Neural crest cell (in vitro differentiated cells): ENCODE results near the gene CD101. TPM values are rescaled to one million over a fixed set of nuclear protein-coding genes. Genes with fewer than 3 reads are reported as not detected.

Experiments used
- DNase-seq: peaks from one replicate; pipeline ENCODE4 v3.0.0; 2021; ENCODE audit warnings: low read depth, mixed read lengths, low spot score
- H3K27ac Mint-ChIP-seq: one replicate; pipeline ENCODE4 v1.8.0; 2021; ENCODE audit warnings: mild to moderate bottlenecking, mixed read lengths; ENCODE audit not compliant: unreplicated experiment
- H3K27me3 Mint-ChIP-seq: 2 replicates; pipeline ENCODE4 v1.8.0; 2021; ENCODE audit warnings: low read depth, mild to moderate bottlenecking, mixed read lengths
- H3K36me3 Mint-ChIP-seq: 2 replicates; pipeline ENCODE4 v1.8.0; 2021; ENCODE audit warnings: low read depth, mild to moderate bottlenecking, mixed read lengths
- H3K4me1 Mint-ChIP-seq: 2 replicates; pipeline ENCODE4 v1.8.0; 2021; ENCODE audit warnings: mixed read lengths
- H3K4me3 Mint-ChIP-seq: one replicate; pipeline ENCODE4 v1.8.0; 2021; ENCODE audit warnings: mild to moderate bottlenecking, mixed read lengths
- H3K9me3 Mint-ChIP-seq: 2 replicates; pipeline ENCODE4 v1.8.0; 2021; ENCODE audit warnings: mixed read lengths
- CTCF ChIP-seq: fragments of 200-600 bp; sonication (generic); conservative IDR thresholded peaks from 2 replicates; pipeline ENCODE4 v1.5.0; 2021; ENCODE audit warnings: antibody characterized with exemption, mild to moderate bottlenecking
- total RNA-seq: library from RNA; stranded (reverse); gene quantifications from 2 replicates; pipeline ENCODE4 v1.2.1, GENCODE V29; 2021

The CD101 gene
- total RNA-seq, 1 donor from 2014 or later, result 3.7 TPM

- no peak for DNase-seq
- no peak overlapping the region for H3K27ac Mint-ChIP-seq
- no peak for TF ChIP-seq CTCF
- H3K36me3 Mint-ChIP-seq, result peaks cover 44% of the 10 kb centered on the region
- H3K4me1 Mint-ChIP-seq, result peaks cover 41% of the 10 kb centered on the region
- peaks cover 14% of the 10 kb centered on the region for H3K9me3 Mint-ChIP-seq
- H3K27me3 Mint-ChIP-seq, result no peaks in the 10 kb centered on the region
- no peak overlapping the region for H3K4me3 Mint-ChIP-seq
Measured at GRCh38 chr1:116991171-116991845, 10.3 kb upstream of the CD101 start.

- H3K9me3 Mint-ChIP-seq, result peaks cover 14% of the 10 kb centered on the region
- no peak for DNase-seq
- TF ChIP-seq CTCF, result no peak
- H3K27ac Mint-ChIP-seq, result no peak overlapping the region
- no peak overlapping the region for H3K4me3 Mint-ChIP-seq
- H3K4me1 Mint-ChIP-seq, result peaks cover 39% of the 10 kb centered on the region
- H3K27me3 Mint-ChIP-seq, result no peaks in the 10 kb centered on the region
- H3K36me3 Mint-ChIP-seq, result peaks cover 40% of the 10 kb centered on the region
Measured at GRCh38 chr1:116991918-116992317, 9.6 kb upstream of the CD101 start.

- Mint-ChIP-seq H3K36me3 (peaks cover 37% of the 10 kb centered on the region), H3K27me3 (no peaks in the 10 kb centered on the region), H3K27ac (no peak overlapping the region), H3K9me3 (peaks cover 14% of the 10 kb centered on the region), H3K4me1 (peaks cover 28% of the 10 kb centered on the region), H3K4me3 (no peak overlapping the region)
- no peak for DNase-seq
- no peak for TF ChIP-seq CTCF
Measured at GRCh38 chr1:116993286-116993685, 8.3 kb upstream of the CD101 start.

- no peak for TF ChIP-seq CTCF
Measured at GRCh38 chr1:116994411-116994810, 7.1 kb upstream of the CD101 start.

GRCh38 chr1:116997066-116997465 is 4.5 kb upstream of the CD101 start:
- TF ChIP-seq CTCF, result no peak
- no peak for DNase-seq
- no peaks in the 10 kb centered on the region for H3K27me3 Mint-ChIP-seq
- peaks cover 6% of the 10 kb centered on the region for H3K4me1 Mint-ChIP-seq
- no peak overlapping the region for H3K4me3 Mint-ChIP-seq
- H3K36me3 Mint-ChIP-seq, result peaks cover 21% of the 10 kb centered on the region
- H3K27ac Mint-ChIP-seq, result no peak overlapping the region
- peaks cover 9% of the 10 kb centered on the region for H3K9me3 Mint-ChIP-seq

More at GRCh38 chr1:116994411-116994810, 7.1 kb upstream of the CD101 start:
- no peak for DNase-seq
- no peak overlapping the region for H3K27ac Mint-ChIP-seq
- H3K9me3 Mint-ChIP-seq, result peaks cover 14% of the 10 kb centered on the region
- peaks cover 36% of the 10 kb centered on the region for H3K36me3 Mint-ChIP-seq
- H3K27me3 Mint-ChIP-seq, result no peaks in the 10 kb centered on the region
- no peak overlapping the region for H3K4me3 Mint-ChIP-seq
- H3K4me1 Mint-ChIP-seq, result peaks cover 21% of the 10 kb centered on the region
